ENCODE measurements around the gene KIF11. TPM values are rescaled to one million over a fixed set of nuclear protein-coding genes. Genes with fewer than 3 reads are reported as not detected.
"Not testable (repeated sequence)": the region's sequence is repeated elsewhere in the genome, so short reads cannot be mapped to it uniquely, and the experiment has no call there.

The KIF11 gene
- total RNA-seq, 4 donors from 2014 or later: 2.6 to 4.4 (median 3.6) TPM

DNA sequence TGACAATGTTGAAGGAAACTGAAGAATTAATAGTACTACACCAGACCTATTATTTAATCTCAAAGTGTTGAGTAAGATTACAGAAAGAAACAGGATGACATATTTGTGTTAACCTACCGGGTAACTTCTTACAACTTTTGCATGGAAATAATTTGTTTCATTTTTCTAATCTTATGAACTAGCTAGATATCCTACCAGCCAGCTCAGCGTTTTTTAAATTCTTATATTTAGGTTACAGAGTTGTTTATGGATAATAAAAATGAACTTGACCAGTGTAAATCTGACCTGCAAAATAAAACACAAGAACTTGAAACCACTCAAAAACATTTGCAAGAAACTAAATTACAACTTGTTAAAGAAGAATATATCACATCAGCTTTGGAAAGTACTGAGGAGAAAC lies 37.0 kb downstream of the KIF11 start:
- TF ChIP-seq, protein P1, sequence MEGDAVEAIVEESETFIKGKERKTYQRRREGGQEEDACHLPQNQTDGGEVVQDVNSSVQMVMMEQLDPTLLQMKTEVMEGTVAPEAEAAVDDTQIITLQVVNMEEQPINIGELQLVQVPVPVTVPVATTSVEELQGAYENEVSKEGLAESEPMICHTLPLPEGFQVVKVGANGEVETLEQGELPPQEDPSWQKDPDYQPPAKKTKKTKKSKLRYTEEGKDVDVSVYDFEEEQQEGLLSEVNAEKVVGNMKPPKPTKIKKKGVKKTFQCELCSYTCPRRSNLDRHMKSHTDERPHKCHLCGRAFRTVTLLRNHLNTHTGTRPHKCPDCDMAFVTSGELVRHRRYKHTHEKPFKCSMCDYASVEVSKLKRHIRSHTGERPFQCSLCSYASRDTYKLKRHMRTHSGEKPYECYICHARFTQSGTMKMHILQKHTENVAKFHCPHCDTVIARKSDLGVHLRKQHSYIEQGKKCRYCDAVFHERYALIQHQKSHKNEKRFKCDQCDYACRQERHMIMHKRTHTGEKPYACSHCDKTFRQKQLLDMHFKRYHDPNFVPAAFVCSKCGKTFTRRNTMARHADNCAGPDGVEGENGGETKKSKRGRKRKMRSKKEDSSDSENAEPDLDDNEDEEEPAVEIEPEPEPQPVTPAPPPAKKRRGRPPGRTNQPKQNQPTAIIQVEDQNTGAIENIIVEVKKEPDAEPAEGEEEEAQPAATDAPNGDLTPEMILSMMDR (IDR thresholded peaks at IDR 0.05): no peak
- TF ChIP-seq POLR2A (IDR thresholded peaks at IDR 0.05): no peak
- intact Hi-C loops (cut with DNase I; ENCODE audit: low total_unique reads): no loop called here
- H3K4me3 ChIP-seq (ENCODE audit: low read depth, poor library complexity, severe bottlenecking): no peak overlapping the region
- no peak for DNase-seq (ENCODE audit: low spot score in 2 of 2)
- 97% methylated on average over 2 of the region's 2 CpGs for WGBS, 2 donors

DNA sequence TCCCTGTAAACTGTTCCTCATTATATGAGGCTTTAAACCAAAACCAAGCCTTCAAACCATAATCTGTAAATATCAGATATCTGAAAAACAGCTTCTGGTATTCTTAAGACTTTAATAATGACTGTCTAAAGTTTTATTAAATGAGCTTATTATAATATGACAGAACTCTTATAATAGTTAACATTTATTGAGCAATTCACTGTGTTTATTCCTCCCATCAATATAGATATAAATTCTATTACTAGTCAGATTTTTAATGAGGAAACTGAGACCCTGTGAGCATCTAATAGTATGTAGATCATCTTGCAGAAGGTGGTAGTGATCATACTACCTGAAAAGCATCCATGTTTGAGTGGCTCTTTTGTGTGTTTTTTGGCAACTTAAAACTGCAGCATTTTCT lies 45.1 kb downstream of the KIF11 start:
- H3K4me3 ChIP-seq (ENCODE audit: low read depth, poor library complexity, severe bottlenecking): no peak overlapping the region
- intact Hi-C loops (cut with DNase I; ENCODE audit: low total_unique reads): no loop called here
- DNase-seq (ENCODE audit: low spot score in 2 of 2): no peak
- TF ChIP-seq, protein P1 (IDR thresholded peaks at IDR 0.05): no peak
- no peak for TF ChIP-seq POLR2A (IDR thresholded peaks at IDR 0.05)

DNA sequence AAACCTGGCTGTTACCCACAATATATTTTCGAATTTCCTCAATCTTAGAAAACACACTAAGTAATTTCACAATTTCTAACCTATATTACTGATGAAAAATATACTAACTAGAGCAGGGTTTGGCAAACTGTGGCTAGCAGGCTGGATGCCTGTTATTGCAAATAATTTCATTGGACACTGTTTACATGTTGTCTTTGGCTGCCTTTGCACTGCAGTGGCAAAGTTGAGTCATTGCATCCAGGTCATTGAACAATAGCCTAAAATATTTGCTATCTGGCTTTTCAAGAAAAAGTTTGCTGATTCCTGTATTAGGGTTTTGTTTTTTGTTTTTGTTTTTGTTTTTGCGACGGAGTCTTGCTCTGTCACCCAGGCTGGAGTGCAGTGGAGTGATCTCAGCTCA lies 47.2 kb downstream of the KIF11 start:
- H3K4me3 ChIP-seq (ENCODE audit: low read depth, poor library complexity, severe bottlenecking): no peak overlapping the region
- intact Hi-C loops (cut with DNase I; ENCODE audit: low total_unique reads): no loop called here
- DNase-seq (ENCODE audit: low spot score in 2 of 2): no peak
- 93 to 98% methylated on average over 3 of the region's 3 CpGs for WGBS, 2 donors
- TF ChIP-seq POLR2A (IDR thresholded peaks at IDR 0.05): no peak
- TF ChIP-seq, protein P1 (IDR thresholded peaks at IDR 0.05): no peak

DNA sequence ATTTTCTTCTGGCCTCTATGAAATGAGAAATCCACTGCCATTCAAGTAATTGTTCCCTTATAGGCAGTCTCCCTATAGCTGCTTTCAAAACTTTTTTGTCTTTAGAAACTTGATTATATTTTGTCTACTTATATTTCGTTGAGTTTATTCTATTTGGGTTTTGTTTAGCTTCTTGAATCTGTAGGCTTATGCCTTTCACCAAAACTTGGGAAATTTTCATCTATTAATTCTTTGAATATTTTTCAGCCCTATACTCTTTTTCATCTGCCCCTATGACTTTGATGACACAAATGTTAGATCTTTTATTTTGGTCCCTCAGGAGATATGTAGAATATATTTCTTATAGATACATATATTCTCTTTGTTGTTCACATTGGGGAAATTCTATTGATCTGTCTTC lies 48.6 kb downstream of the KIF11 start:
- intact Hi-C loops (cut with DNase I; ENCODE audit: low total_unique reads): no loop called here
- no peak for DNase-seq (ENCODE audit: low spot score in 2 of 2)
- H3K4me3 ChIP-seq (ENCODE audit: low read depth, poor library complexity, severe bottlenecking): no peak overlapping the region
- TF ChIP-seq, protein P1 (IDR thresholded peaks at IDR 0.05): no peak
- no peak for TF ChIP-seq POLR2A (IDR thresholded peaks at IDR 0.05)
- 95 to 100% methylated on average over 1 of the region's 1 CpG for WGBS, 2 donors

DNA sequence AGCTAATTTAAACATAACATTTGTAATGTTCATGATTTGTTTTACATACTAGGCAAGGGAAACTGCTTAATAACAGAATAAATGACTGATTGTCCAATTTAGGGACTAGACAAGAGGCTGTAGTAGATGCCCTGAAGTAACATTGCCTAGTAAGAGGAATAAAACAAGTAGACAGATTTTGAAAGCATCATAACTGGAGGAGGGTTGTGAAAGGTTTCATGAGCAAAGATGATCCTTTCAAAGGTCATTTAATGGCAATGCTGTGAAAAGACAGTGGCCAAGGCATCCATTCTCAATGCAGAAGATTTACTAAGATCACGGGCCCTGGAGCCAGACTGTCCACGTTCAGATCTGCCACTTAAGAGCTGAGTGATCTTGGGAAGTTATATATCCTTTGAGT lies 52.0 kb downstream of the KIF11 start:
- TF ChIP-seq, protein P1 (IDR thresholded peaks at IDR 0.05): no peak
- no peak for TF ChIP-seq POLR2A (IDR thresholded peaks at IDR 0.05)
- WGBS, 2 donors: 97 to 98% methylated on average over 2 of the region's 2 CpGs
- DNase-seq (ENCODE audit: low spot score in 2 of 2): no peak
- intact Hi-C loops (cut with DNase I; ENCODE audit: low total_unique reads): no loop called here
- H3K4me3 ChIP-seq (ENCODE audit: low read depth, poor library complexity, severe bottlenecking): no peak overlapping the region

DNA sequence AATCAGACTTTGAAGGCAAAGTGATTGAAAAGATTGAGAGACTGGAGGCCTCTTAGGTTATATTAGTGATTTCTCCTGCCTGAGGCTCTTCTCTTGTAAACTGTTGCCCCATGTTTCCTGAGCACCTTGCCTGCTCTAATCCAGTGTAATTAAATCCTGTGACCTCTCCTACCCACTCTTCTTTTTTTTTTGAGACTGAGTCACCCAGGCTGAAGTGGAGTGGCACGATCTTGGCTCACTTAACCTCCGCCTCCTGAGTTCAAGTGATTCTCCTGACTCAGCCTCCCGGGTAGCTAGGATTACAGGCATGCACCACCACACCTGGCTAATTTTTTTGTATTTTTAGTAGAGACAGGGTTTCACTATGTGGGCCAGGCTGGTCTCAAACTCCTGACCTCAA lies 57.9 kb downstream of the KIF11 start:
- DNase-seq (ENCODE audit: low spot score in 2 of 2); H3K4me3 ChIP-seq (ENCODE audit: low read depth, poor library complexity, severe bottlenecking); intact Hi-C loops (cut with DNase I; ENCODE audit: low total_unique reads): not testable (repeated sequence)
- 78 to 91% methylated on average over 3 of the region's 3 CpGs for WGBS, 2 donors
